SK-N-SH (cell line): Measurements from ENCODE around the gene GALNT1. TPM values are rescaled to one million over a fixed set of nuclear protein-coding genes. Genes with fewer than 3 reads are reported as not detected.

Experiments
- CTCF ChIA-PET: fragments of 300-600, 350-600 bp; formaldehyde crosslinking; extraction: SDS; loops from one replicate; lab custom pipeline; 2021; lab: Yijun Ruan, JAX
- POLR2A ChIA-PET: fragments of 350-600 bp; sonication (Branson Sonifier 250); formaldehyde crosslinking; extraction: SDS; loops from one replicate; lab custom pipeline; 2020; ENCODE audit warnings: antibody characterized with exemption, inconsistent platforms; lab: Yijun Ruan, JAX
- DNase-seq: peaks from one replicate; pipeline ENCODE4 v3.0.0; 2012
- H2AFZ ChIP-seq: fragments of 200-600 bp; sonication (generic); 2 replicates; pipeline ENCODE4 v1.8.1; 2016; ENCODE audit warnings: antibody characterized with exemption, mild to moderate bottlenecking, low read depth
- H3F3A ChIP-seq: fragments of 200-600 bp; sonication (generic); replicated peaks from 2 replicates; pipeline ENCODE3; 2016; ENCODE audit warnings: antibody characterized with exemption, mild to moderate bottlenecking; ENCODE audit not compliant: insufficient read depth
- H3K27ac ChIP-seq, 2 experiments: fragments of 200-500 bp in 1 of 2; fragments of 200-600 bp in 1 of 2; sonication (Bioruptor generic) in 1 of 2; sonication (generic), shearing (Covaris generic) in 1 of 2; 2 replicates each; pipeline versions ENCODE4 v1.5.1 to v1.6.1; 2014 to 2016; ENCODE audit warnings: low read depth in 2 of 2, inconsistent platforms in 1 of 2, low read length in 1 of 2, mild to moderate bottlenecking in 1 of 2, mixed read lengths in 1 of 2
- H3K27me3 ChIP-seq: fragments of 200-600 bp; sonication (generic), shearing (Covaris generic); 2 replicates; pipeline ENCODE4 v1.6.1; 2016; ENCODE audit warnings: mixed run types; ENCODE audit not compliant: insufficient read depth
- H3K36me3 ChIP-seq, 2 experiments: fragments of 200-500 bp in 1 of 2; fragments of 200-600 bp in 1 of 2; sonication (Bioruptor generic) in 1 of 2; sonication (generic) in 1 of 2; replicated peaks in 1 of 2; 2 replicates each; pipeline versions ENCODE3 to v1.5.1; 2014 to 2016; ENCODE audit warnings: low read length in 1 of 2, mild to moderate bottlenecking in 1 of 2; ENCODE audit not compliant: insufficient read depth in 2 of 2, control insufficient read depth in 1 of 2
- H3K4me1 ChIP-seq, 2 experiments: fragments of 200-500 bp in 1 of 2; fragments of 200-600 bp in 1 of 2; sonication (Bioruptor generic) in 1 of 2; sonication (generic), shearing (Covaris generic) in 1 of 2; 2 replicates each; pipeline versions ENCODE4 v1.5.1 to v1.6.1; 2014 to 2016; ENCODE audit warnings: low read depth in 1 of 2, low read length in 1 of 2, mixed run types in 1 of 2; ENCODE audit not compliant: insufficient read depth in 2 of 2, control insufficient read depth in 1 of 2
- H3K4me2 ChIP-seq: fragments of 200-600 bp; sonication (generic), shearing (Covaris generic); 2 replicates; pipeline ENCODE4 v1.6.1; 2017; ENCODE audit warnings: mixed run types
- H3K4me3 ChIP-seq, 2 experiments: fragments of 200-500 bp in 1 of 2; fragments of 200-600 bp in 1 of 2; sonication (Bioruptor generic) in 1 of 2; sonication (generic), shearing (Covaris generic) in 1 of 2; 2 replicates each; pipeline versions ENCODE4 v1.5.1 to v1.8.1; 2014 to 2016; ENCODE audit warnings: low read depth in 2 of 2, inconsistent platforms in 1 of 2, low read length in 1 of 2, mild to moderate bottlenecking in 1 of 2, mixed read lengths in 1 of 2, moderate library complexity in 1 of 2
- H3K79me2 ChIP-seq: fragments of 200-600 bp; sonication (generic); 2 replicates; pipeline ENCODE4 v1.8.1; 2017; ENCODE audit warnings: mild to moderate bottlenecking; ENCODE audit not compliant: insufficient read depth
- H3K9ac ChIP-seq: fragments of 200-600 bp; sonication (generic); 2 replicates; pipeline ENCODE4 v1.6.1; 2017; ENCODE audit warnings: mixed run types
- H3K9me2 ChIP-seq: fragments of 200-600 bp; sonication (generic); 2 replicates; pipeline ENCODE4 v1.6.1; 2017; ENCODE audit warnings: mixed run types
- H3K9me3 ChIP-seq: fragments of 200-600 bp; sonication (generic); 2 replicates; pipeline ENCODE4 v1.6.1; 2017; ENCODE audit warnings: mixed run types, mild to moderate bottlenecking, moderate library complexity
- H4K20me1 ChIP-seq: fragments of 200-600 bp; sonication (generic); 2 replicates; pipeline ENCODE4 v1.6.1; 2017; ENCODE audit warnings: mild to moderate bottlenecking, mixed run types; ENCODE audit not compliant: insufficient read depth
- EP300 ChIP-seq, 2 experiments: IDR thresholded peaks; 2 replicates each; pipeline versions ENCODE4 v1.4.0 to v1.6.1; 2012; ENCODE audit warnings: borderline replicate concordance in 1 of 2, low read depth in 1 of 2, low read length in 1 of 2
- EZH2phosphoT487 ChIP-seq: fragments of 200-600 bp; sonication (generic); IDR thresholded peaks from 2 replicates; pipeline ENCODE4 v1.6.1; 2017; ENCODE audit warnings: low read depth, mixed run types, mild to moderate bottlenecking, antibody characterized with exemption, moderate library complexity, borderline replicate concordance
- FOSL2 ChIP-seq: IDR thresholded peaks from 2 replicates; pipeline ENCODE4 v1.4.0; 2012; ENCODE audit warnings: low read depth, mild to moderate bottlenecking, moderate library complexity, borderline replicate concordance
- FOXJ3 ChIP-seq: sonication (generic); formaldehyde crosslinking; IDR thresholded peaks from 2 replicates; pipeline ENCODE4 v1.5.1; 2020; ENCODE audit warnings: mild to moderate bottlenecking, missing genetic modification reagents
- FOXM1 ChIP-seq: IDR thresholded peaks from 2 replicates; pipeline ENCODE4 v1.4.0; 2012; ENCODE audit warnings: low read depth, mild to moderate bottlenecking
- GATA2 ChIP-seq: sonication (generic); formaldehyde crosslinking; IDR thresholded peaks from 2 replicates; pipeline ENCODE4 v1.5.0; 2020; ENCODE audit warnings: mild to moderate bottlenecking, missing genetic modification reagents
- MEF2A ChIP-seq: IDR thresholded peaks from 2 replicates; pipeline ENCODE4 v1.4.0; 2012; ENCODE audit warnings: low read depth, borderline replicate concordance
- NFIC ChIP-seq: IDR thresholded peaks from 2 replicates; pipeline ENCODE4 v1.4.0; 2012; ENCODE audit warnings: borderline replicate concordance
- NRF1 ChIP-seq: IDR thresholded peaks from 2 replicates; pipeline ENCODE4 v1.6.1; 2012; ENCODE audit warnings: low read depth, mild to moderate bottlenecking, low read length
- PBX3 ChIP-seq: IDR thresholded peaks from 2 replicates; pipeline ENCODE4; 2012
- POLR2AphosphoS5 ChIP-seq: IDR thresholded peaks from 2 replicates; pipeline ENCODE4 v1.6.1; 2012; ENCODE audit warnings: low read depth, low read length
- RAD21 ChIP-seq: IDR thresholded peaks from 2 replicates; pipeline ENCODE4 v1.6.1; 2012; ENCODE audit warnings: mild to moderate bottlenecking, low read length
- RCOR1 ChIP-seq: fragments of 150-350 bp; IDR thresholded peaks from 2 replicates; pipeline ENCODE4 v1.6.1; 2017; ENCODE audit warnings: antibody characterized with exemption, low read length
- RXRA ChIP-seq: IDR thresholded peaks from 2 replicates; pipeline ENCODE4 v1.4.0; 2012; ENCODE audit warnings: low read depth, mild to moderate bottlenecking, borderline replicate concordance
- SIN3A ChIP-seq: IDR thresholded peaks from 2 replicates; pipeline ENCODE4 v1.6.1; 2012; ENCODE audit warnings: low read depth, mild to moderate bottlenecking, low read length, moderate library complexity, borderline replicate concordance
- USF2 ChIP-seq: fragments of 150-350 bp; IDR thresholded peaks from 2 replicates; pipeline ENCODE4 v1.6.1; 2017; ENCODE audit warnings: antibody characterized with exemption, low read length, low read depth, borderline replicate concordance
- polyA plus RNA-seq, 3 experiments: library from polyadenylated mRNA; depleted of rRNA; stranded (reverse); fragments of >200 nt; gene quantifications; 2 replicates each; pipeline ENCODE4 v1.2.3, GENCODE V29; 2012
- TF ChIP-seq, protein P1 (sequence below): IDR thresholded peaks from 2 replicates; pipeline ENCODE4 v1.4.0; 2012; ENCODE audit warnings: low read depth, borderline replicate concordance

The GALNT1 gene
- polyA plus RNA-seq, 1 of the 3 experiments (the other 2 are of a cell fraction), result 15.7 TPM

DNA sequence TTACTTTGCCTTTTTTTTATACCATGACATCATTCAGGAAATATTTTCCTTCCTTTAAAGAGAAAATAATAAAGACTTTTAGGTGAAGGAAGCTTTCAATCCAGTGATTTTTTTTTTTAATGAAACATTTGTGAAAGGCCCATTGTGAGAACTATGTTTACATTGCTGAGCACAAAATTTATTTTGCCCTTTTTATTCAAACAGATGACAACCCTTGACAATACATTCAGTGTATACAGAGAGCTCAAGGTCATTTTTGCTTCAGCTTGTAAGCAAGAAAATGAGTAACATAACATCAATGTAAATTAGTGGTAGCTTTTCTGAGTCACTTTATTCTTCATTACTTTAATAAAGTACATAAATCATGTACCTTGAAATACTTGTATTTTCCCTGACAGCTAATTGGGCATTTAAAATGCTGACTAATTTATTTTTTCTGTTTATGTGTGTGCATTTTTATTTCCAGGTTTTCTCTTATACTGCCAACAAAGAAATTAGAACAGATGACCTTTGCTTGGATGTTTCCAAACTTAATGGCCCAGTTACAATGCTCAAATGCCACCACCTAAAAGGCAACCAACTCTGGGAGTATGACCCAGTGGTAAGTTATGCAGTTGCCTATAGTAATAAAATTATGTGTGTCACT, 121.6 kb downstream of the GALNT1 start:
- no peaks in the 10 kb centered on the region for H3K27me3 ChIP-seq
- H3K27ac ChIP-seq, result peak overlapping the region in 1 of 2 experiments; percentile 25; a peak in 1 of 4 replicates
- peaks cover 9% of the 10 kb centered on the region in 2 experiments for H3K36me3 ChIP-seq
- H4K20me1 ChIP-seq, result no peaks in the 10 kb centered on the region
- H3K4me3 ChIP-seq, result no peak overlapping the region
- H3K4me1 ChIP-seq, result no peaks in the 10 kb centered on the region
- no peaks in the 10 kb centered on the region for H3K9me2 ChIP-seq
- no peak overlapping the region for H2AFZ ChIP-seq
- H3K9me3 ChIP-seq, result no peaks in the 10 kb centered on the region
- no peak for TF ChIP-seq MEF2A
- TF ChIP-seq EP300 (IDR thresholded peaks at IDR 0.05; ENCODE audit: borderline replicate concordance in 1 of 2, low read depth in 1 of 2, low read length in 1 of 2), result no peak
- no peak for TF ChIP-seq POLR2AphosphoS5
- TF ChIP-seq RXRA, result no peak
- TF ChIP-seq PBX3, result no peak
- TF ChIP-seq NRF1, result no peak
- TF ChIP-seq EZH2phosphoT487, result no peak
- no peak for TF ChIP-seq SIN3A
- no peak for TF ChIP-seq FOSL2
- TF ChIP-seq, protein P1, sequence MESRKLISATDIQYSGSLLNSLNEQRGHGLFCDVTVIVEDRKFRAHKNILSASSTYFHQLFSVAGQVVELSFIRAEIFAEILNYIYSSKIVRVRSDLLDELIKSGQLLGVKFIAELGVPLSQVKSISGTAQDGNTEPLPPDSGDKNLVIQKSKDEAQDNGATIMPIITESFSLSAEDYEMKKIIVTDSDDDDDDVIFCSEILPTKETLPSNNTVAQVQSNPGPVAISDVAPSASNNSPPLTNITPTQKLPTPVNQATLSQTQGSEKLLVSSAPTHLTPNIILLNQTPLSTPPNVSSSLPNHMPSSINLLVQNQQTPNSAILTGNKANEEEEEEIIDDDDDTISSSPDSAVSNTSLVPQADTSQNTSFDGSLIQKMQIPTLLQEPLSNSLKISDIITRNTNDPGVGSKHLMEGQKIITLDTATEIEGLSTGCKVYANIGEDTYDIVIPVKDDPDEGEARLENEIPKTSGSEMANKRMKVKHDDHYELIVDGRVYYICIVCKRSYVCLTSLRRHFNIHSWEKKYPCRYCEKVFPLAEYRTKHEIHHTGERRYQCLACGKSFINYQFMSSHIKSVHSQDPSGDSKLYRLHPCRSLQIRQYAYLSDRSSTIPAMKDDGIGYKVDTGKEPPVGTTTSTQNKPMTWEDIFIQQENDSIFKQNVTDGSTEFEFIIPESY, result no peak
- no peak for TF ChIP-seq GATA2 (CRISPR knock-in tag)
- TF ChIP-seq RAD21, result no peak
- no peak for TF ChIP-seq USF2
- no peak for TF ChIP-seq RCOR1
- no peak for TF ChIP-seq FOXM1
- TF ChIP-seq FOXJ3 (CRISPR knock-in tag), result no peak
- TF ChIP-seq NFIC, result no peak
- DNase-seq, result no peak
- peaks cover 17% of the 10 kb centered on the region for H3F3A ChIP-seq
- ChIA-PET POLR2A (no interaction called here), CTCF (no interaction called here)
- H3K9ac ChIP-seq, result no peak overlapping the region
- H3K79me2 ChIP-seq, result no peaks in the 10 kb centered on the region
- H3K4me2 ChIP-seq, result no peak overlapping the region
